HG03575 (cell line): ENCODE data around the gene ZIC4.

Experiments
- ATAC-seq: cut with Tn5 transposase; IDR thresholded peaks from one replicate; pipeline ENCODE4 v1.9.1; 2021; ENCODE audit not compliant: unreplicated experiment, insufficient number of reproducible peaks, low FRiP score; ENCODE audit errors: extremely low read depth

Gene ZIC4

GRCh38 chr3:147406028-147406931 is at the start of gene ZIC4:
Gene ZIC4, minus strand, starts transcription at chr3:147406543. Its CDS starts 3,746 bp downstream, at chr3:147402797.
- no peak for ATAC-seq

DNA sequence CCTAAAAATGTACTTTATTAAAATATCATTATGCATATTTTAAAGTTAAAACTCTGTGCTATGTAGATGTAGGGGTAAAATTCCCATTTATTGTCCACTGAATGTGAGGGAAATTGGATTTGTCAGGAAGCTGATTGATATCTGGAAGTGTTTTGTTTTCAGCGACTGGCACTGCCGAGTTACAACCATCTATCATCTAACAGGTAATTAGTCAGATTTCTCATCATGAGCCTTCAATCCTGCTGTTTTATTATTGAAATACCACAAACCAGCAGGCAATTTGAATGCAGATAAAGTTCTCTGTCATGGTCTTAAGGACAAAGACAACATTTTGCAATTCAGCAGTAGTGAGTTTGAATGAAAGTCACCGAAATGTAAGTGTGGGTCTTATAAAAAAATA is 43.3 kb upstream of the ZIC4 start:
- no peak for ATAC-seq

- no peak for ATAC-seq
Measured at GRCh38 chr3:147447224-147447623, 40.9 kb upstream of the ZIC4 start.

GRCh38 chr3:147431751-147432150 is 25.4 kb upstream of the ZIC4 start:
- ATAC-seq = no peak

DNA sequence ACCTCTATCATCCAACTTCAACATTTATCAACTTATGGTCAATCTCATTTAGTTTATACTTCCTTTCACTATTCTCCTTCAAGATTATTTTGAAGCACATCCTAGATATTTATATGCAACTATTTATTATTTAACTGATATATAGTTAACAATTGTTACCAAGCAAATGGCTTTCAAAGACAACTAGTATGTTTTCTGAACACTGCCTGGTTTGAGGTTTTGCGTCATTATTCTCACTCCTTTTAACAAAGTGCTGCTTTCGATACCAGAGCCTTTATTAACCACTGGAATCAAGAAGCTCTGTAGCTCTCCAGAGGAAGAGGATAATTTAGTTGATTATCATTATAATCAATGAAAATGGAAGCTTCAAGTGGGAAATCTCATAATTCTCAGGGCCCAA is 22.4 kb upstream of the ZIC4 start:
- ATAC-seq = no peak

- no peak for ATAC-seq
Measured at GRCh38 chr3:147428326-147428725, 22.0 kb upstream of the ZIC4 start.

- ATAC-seq = no peak
Measured at GRCh38 chr3:147427746-147428145, 21.4 kb upstream of the ZIC4 start.

DNA sequence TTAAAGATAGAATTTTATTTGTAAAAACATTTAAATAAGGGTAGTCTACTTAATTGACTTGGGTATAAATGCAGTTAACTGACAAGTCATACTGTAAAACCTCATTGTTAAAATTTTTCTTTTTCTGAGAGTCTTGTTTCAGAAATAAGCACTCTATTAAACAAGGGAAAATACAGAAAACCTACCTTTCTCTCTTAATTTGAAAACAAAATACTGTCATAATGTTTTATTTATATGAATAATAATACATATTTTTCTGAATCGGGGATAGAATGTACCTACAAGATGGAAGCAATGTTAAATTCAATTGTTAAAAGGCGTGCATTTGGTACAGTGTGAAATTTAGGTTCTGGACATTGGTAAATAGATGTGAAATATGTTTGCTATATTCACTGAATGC is 20.6 kb upstream of the ZIC4 start:
- no peak for ATAC-seq

GRCh38 chr3:147425388-147425850 is 19.1 kb upstream of the ZIC4 start:
- no peak for ATAC-seq

DNA sequence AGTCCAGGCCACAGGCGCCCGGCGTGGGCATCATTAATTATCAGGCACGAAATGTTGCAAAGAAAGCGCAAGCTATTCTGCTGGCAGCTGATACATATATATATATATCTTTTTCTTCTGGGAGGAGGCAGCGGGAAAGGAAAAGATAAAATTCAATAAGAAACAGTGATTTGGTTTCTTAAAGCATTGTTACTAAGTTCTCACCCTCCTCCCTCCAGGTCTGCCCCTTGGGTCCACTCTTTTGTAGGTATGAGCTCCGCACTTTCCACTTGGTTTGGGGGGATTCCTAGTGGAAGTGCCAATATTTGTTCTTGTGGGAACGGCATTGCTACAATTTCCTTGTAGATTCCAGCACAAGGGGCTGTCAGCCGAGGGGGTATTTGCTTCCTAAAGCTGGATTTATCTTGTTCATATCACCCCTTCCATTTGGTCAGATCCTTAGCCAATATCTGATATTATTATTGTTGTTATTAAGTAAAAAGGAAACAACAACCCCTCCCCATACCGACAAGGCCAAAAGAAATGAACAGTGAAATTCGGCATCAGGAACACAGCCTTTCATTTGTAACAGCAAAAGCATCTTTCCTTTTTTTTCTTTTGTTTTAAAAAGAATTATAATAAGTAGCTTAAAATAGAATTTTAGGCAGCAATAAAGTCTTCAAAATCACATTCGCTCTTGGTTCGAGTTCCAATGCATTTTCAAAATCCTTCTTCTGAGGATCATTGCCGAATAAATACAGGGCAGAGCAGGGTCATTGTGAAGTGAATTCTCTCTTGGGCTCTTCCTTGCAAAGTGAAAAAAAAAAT is 18.4 kb upstream of the ZIC4 start:
- ATAC-seq = no peak

GRCh38 chr3:147423798-147424580 is 17.6 kb upstream of the ZIC4 start:
- no peak for ATAC-seq

- no peak for ATAC-seq
Measured at GRCh38 chr3:147423537-147423797, 17.1 kb upstream of the ZIC4 start.

DNA sequence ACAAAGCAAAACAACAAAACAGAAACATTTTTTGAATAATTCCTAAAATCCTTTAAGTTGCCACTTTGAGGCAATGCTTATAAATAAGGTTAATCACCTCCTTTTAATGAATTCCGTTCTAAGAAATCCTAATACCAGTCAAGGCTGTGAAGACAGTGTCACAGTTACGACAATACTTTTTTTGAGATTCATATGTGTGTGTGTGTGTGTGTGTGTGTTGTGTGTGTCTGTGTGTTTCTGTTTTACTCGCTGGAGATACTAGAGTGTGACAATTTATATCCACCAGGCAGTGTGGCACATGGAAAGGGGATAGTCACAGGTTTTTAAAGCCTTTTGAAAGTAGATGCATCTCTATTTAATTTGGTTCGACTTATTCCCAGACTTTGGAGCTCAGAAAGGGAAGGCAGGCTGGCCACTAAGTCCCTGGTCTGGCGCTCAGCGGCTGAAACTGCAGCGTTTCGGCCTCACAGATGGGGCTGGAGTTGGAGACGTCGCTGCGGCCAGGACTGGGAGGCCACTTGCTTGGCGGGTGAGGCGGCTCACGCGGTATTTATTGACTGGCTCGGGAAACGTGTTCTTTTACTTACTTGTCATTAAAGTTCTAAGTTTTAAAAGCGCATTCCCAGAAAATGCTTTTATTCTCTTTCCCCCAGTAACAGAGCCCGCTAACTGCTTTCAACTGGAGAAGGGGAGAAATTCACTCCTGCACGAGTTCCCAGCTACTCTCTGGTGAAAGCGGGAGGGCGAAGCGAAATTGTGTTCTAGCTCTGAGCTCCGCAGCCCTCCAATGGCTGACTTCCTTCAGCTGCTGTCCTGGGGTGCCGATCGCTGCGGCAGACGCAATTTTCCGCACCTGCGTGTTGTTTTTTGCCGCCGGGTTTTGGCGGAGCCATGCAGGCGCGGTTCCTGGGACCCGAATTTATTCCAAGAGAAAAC is 16.5 kb upstream of the ZIC4 start:
- no peak for ATAC-seq

DNA sequence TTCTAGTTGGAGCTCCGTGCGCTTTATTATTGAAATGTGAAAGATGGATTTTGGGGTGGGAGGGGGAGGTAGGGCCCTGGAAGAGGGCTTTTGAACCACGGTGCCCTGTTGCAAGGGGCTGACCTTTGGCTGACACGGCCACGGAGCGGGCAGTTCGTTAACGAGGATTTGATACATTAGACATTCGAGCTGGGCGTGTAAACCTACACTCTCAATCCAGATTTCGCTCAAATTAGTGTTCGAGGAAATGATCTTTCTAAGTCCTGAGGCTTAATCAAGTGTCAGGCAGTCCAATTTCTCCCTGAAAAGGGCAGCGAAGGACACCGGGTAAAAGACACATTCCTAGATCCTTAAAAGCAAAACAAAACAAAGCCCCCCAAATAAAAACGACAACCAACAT is 15.9 kb upstream of the ZIC4 start:
- no peak for ATAC-seq

GRCh38 chr3:147421184-147421912 is 15.0 kb upstream of the ZIC4 start:
- no peak for ATAC-seq

- ATAC-seq = no peak
Measured at GRCh38 chr3:147420353-147421183, 14.2 kb upstream of the ZIC4 start.

- no peak for ATAC-seq
Measured at GRCh38 chr3:147419781-147420224, 13.5 kb upstream of the ZIC4 start.
